LNCAP (cell line): Measurements from ENCODE around the gene RFPL3.

Experiments used
- CTCF ChIP-seq: fragments of 450-650 bp; IDR thresholded peaks from 2 replicates; pipeline ENCODE4 v1.5.1; 2017; ENCODE audit warnings: mild to moderate bottlenecking

The RFPL3 gene

GRCh38 chr22:32325811-32326237 is 31.8 kb upstream of the RFPL3 start:
- TF ChIP-seq CTCF: no peak

DNA sequence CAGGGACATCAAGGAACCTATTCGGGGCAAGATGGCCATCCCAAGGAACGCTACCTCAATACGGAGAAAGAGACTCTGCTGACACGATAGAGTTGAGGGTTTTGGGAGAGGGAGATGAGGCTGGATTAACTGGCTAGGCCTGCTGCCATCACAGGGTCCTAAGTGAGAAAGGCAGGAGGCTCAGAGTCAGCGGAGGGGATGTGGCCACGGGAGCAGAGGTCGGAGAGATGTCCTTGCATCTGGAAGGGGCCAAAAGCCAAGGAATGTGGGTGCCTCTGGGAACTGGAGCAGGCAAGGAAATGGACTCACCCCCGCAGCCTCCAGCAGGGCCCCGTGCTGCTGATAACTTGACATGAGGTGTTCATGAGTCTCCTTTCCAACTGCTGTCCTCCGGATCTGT is 31.0 kb upstream of the RFPL3 start:
- no peak for TF ChIP-seq CTCF

DNA sequence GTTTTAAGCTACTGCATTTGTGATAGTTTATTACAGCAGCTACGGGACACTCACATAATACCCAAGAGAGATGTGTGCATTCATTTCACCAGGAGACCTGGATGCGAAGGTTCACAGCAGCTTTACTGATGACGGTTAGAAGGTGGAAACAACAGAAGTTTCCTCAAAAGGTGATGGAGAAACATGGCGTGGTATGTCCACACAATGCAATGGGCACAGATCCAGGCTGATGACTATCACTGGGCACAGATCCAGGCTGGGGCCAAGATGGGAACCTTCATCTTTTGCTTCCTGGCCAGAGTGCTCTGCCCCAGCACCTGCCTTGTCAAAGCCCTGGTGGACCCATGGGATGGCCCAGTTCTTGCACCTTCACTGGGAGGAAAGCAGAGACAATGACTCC is 30.6 kb upstream of the RFPL3 start:
- no peak for TF ChIP-seq CTCF

DNA sequence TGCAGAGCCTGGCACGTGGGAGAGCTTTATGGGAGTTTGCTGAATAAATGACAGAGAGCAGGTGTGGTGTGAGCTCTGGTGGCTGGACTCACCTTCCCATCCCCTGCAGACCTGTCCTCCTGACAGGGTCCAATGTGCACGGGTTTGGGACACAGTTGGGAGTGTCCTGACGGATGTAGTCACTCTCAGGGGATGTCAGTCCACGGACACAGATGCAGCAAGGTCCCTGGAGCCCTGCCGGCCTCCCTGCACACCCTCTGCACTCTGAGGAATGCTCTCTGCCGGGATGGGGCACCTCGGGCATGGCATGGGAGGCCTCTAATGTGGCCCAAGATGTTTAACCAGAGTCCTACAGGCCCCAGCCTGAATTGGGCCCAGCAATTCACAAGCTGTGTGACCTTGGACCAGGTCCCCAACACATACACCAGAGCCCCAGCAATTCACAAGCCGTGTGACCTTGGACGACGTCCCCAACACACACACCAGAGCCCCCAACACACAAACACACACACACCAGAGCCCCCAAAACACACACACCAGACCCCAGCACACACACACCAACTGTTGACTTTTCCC is 30.0 kb upstream of the RFPL3 start:
- TF ChIP-seq CTCF: no peak

DNA sequence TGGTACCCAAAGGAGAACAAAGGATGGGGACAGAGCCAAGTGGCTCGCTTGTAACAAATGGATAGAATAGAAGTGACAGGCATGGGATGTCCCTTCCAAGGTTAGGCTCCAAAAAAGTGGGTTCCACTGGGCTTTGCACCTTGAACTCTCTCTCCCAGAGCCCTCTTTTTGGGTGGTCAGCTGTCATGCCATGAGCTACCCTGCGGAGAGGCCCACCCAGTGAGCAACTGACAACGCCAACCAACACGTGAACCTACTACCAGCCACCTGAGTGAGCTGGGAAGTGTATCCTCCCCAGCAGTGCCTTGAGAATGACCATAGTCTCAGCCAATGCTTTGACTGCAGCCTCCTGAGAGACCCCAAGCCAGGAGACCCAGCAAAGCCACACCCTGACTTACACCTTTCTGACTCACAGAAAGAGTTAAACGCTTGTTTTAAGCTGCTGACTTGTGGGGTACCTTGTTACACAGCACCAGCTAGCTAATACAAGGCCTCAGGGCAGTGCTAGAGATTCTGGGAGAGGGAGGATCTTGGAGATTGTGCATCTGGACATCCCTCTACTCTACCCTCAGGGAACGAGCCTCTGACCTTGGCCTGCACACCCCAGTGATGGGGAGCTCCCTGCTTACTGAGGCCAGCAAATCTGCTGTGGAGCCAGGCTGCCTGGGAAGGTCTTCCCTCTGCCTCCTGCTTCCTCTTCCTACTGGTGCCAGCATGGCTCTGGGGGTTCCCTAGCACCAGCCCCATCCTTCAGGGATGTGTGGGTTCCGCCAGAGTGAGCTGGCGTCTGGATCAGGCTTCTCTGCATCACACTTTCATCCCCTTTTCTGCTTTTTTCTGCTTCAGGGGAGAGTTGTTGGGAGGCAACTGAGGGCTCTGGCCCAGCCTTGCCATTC is 29.1 kb upstream of the RFPL3 start:
- TF ChIP-seq CTCF: no peak

DNA sequence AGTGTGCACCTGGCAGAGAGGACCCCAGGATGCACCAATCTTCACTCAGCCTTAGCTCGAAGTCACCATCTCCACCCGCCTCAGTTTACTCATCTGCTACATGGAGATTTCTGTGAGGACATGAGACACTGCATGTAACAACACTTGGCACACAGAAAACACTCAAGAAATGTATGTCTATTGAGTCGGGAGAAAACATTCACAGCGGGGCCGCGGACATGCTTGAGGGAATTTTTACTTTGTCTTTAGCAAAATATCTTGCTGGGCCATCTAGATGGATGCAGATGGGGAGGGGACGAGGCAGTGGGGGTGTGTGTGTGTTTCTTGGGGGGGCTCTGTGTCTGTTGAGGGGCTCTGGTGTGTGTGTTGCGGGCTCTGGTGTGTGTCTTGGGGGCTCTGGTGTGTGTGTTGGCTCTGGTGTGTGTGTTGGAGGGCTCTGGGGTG is 28.4 kb upstream of the RFPL3 start:
- TF ChIP-seq CTCF: no peak

DNA sequence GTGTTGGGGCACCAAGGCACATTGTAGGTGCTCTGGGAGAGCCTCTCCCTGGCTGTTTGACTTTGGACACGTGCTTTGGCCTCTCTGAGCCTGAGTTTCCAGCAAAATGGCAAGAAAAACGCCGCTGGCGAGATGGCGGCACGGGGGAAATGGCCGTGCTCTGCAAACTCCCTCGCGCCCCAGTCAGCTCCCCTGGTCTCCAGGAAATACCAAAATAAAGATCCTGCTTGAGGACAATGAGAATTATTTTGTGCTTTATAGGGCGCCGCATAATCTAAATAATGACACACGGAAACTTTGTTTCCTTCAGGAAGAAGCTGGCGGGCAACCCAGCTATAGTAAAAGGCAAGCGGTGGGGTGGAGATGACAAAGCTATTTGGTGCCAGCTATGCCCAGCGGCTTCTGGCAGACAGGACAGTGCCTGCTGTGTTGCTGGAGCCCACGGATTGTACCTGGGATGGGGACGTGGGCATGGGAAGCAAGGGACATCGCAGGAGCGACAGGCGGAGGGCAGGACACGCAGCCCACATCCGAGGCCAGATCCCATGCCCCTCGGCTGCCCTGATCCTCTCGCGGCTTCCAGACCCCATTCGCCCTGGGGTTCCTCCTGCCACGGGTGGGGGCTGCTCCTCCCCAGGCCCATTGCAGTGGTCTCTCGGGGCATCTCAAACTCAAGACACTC is 26.3 kb upstream of the RFPL3 start:
- TF ChIP-seq CTCF: no peak
